ENCODE measurements around the gene GRIFIN.

The GRIFIN gene

GRCh38 chr7:2498708-2499107, 22.5 kb upstream of the GRIFIN start:
- DNase-seq (ENCODE audit: low spot score): no peak

GRCh38 chr7:2497500-2498336, 21.5 kb upstream of the GRIFIN start:
- no peak for DNase-seq (ENCODE audit: low spot score)

DNA sequence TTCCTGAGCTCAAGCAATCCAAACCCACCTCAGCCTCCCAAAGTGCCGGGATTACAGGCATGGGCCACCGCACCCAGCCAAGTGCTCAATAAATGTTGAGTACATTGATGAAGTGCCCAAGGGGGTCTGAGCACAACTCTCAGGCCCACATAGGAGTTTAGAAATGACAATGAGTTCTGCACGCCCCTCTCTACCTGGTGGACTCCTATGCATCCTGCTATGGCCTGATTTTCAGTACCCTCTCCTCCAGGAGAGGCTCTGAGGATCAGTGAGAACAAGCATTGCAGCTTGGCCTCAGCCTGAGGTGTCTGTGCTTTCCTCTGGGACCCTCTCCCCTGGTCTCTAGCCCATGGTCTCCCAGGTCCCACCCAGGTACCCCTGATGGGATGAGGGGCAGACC, 20.9 kb upstream of the GRIFIN start:
- DNase-seq (ENCODE audit: low spot score): no peak

DNA sequence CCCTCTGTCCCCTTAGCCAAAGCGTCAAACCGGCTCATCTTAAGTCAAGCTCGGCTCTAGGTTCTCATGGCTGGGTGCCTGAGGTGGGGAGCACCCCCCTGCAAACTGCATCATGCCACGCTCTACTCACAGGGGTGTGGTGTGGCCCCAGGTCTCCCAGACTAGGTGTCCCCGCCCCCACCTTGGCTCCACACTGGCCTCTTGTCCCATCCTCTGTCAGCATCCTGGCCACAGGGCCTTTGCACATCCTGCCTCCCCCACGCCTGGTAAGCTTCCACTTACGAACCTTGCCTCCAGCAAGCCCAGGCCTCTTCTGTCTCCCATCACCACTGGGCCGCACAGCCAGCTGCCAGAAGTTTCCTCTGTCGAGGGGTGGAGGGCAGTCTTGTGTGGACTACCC, 20.2 kb upstream of the GRIFIN start:
- no peak for DNase-seq (ENCODE audit: low spot score)

GRCh38 chr7:2495418-2496299, 19.5 kb upstream of the GRIFIN start:
- no peak for DNase-seq (ENCODE audit: low spot score)

GRCh38 chr7:2494191-2495130, 18.3 kb upstream of the GRIFIN start:
- DNase-seq (ENCODE audit: low spot score): no peak

GRCh38 chr7:2493205-2494164, 17.3 kb upstream of the GRIFIN start:
- no peak for DNase-seq (ENCODE audit: low spot score)

DNA sequence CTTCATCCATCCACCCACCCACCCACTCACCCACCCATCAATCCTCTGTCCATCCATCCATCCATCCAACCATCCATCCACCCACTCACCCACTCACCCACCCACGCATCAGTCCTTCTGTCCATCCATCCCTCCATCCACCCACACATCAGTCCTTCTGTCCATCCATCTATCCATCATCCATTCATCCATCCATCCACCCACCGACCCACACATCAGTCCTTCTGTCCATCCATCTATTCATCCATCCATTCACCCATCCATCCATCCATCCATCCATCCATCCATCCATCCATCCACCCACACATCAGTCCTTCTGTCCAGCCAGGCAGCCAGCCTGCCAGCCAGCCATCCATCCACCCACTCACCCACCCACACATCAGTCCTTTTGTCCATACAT, 15.8 kb upstream of the GRIFIN start:
- DNase-seq (ENCODE audit: low spot score): no peak

- no peak for DNase-seq (ENCODE audit: low spot score)
Observed at GRCh38 chr7:2490181-2490651, 14.0 kb upstream of the GRIFIN start.

GRCh38 chr7:2488681-2489080, 12.5 kb upstream of the GRIFIN start:
- DNase-seq (ENCODE audit: low spot score): no peak

DNA sequence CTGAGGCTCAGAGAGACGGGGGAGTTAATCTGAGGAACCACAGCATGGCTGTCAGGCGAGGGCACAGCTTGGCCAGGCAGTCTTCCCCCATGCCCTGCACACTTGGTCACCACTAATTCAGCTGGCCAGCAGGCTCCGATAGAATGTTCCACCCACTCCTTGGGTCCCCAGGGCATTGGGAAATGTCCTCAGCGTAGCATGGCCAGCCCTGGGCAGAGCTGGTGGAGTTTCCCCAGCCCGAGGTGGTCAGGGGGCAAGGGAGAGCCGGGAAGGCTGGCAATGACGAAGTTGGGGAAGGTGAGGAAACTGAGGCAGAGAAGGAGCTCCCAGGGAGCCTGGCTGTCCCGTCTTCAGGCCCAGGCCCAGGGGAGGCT, 12.1 kb upstream of the GRIFIN start:
- DNase-seq (ENCODE audit: low spot score): no peak

GRCh38 chr7:2487586-2488271, 11.5 kb upstream of the GRIFIN start:
- no peak for DNase-seq (ENCODE audit: low spot score)

GRCh38 chr7:2484868-2485267, 8.7 kb upstream of the GRIFIN start:
- DNase-seq (ENCODE audit: low spot score): no peak

GRCh38 chr7:2483494-2483893, 7.3 kb upstream of the GRIFIN start:
- DNase-seq (ENCODE audit: low spot score): no peak

- DNase-seq (ENCODE audit: low spot score): no peak
Observed at GRCh38 chr7:2482725-2483451, 6.7 kb upstream of the GRIFIN start.

DNA sequence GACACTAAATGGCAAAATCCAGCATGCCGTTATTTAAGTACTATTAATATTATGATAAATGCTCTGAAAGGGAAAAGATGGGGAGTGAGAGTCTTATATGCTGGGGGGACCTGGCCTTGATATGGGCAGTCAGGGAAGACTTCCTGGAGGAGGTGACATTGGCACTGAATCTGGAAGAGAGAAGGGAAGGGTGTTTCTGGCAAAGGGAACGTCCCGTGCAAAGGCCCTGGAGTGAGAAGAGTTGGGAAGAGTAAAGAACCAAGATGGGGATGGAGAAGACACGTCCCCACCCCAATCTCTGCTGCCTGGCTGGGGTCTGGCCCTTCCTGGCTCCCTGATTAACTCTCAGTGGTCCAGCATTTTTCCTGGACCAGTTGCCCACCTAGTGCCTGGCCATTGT, 5.0 kb upstream of the GRIFIN start:
- no peak for DNase-seq (ENCODE audit: low spot score)

- DNase-seq (ENCODE audit: low spot score): no peak
Observed at GRCh38 chr7:2480070-2480408, 3.8 kb upstream of the GRIFIN start.

- DNase-seq (ENCODE audit: low spot score): no peak
Observed at GRCh38 chr7:2479276-2480069, 3.3 kb upstream of the GRIFIN start.

GRCh38 chr7:2478800-2479199, 2.6 kb upstream of the GRIFIN start:
- no peak for DNase-seq (ENCODE audit: low spot score)

Measured in hematopoietic multipotent progenitor cell treated with erythropoietin and hydrocortisone succinate and interleukin-3 and kit ligand, for 17 days (in vitro differentiated cells).